Measurements from ENCODE around the gene DUSP22. TPM values are rescaled to one million over a fixed set of nuclear protein-coding genes. Genes with fewer than 3 reads are reported as not detected.

The DUSP22 gene
- total and polyA plus RNA-seq, 4 donors: 9.5 to 31.0 (median 20.1) TPM

GRCh38 chr6:380234-381218 is 88.2 kb downstream of the DUSP22 start:
- Histone ChIP-seq H3K9me3 (ENCODE audit: control insufficient read depth in 4 of 4, low read length in 3 of 4) (no peaks in the 10 kb centered on the region), H3K27me3 (ENCODE audit: control insufficient read depth in 4 of 4, insufficient read depth in 4 of 4, low read length in 3 of 4) (peaks cover 0 to 3% (median 0%) of the 10 kb centered on the region in 4 donors), H3K4me1 (ENCODE audit: control insufficient read depth in 4 of 4, insufficient read depth in 4 of 4, low read length in 3 of 4) (no peaks in the 10 kb centered on the region), H3K27ac (ENCODE audit: low read depth in 1 of 2, low read length in 2 of 2) (no peak overlapping the region), H3K36me3 (ENCODE audit: control insufficient read depth in 4 of 4, insufficient read depth in 3 of 4, low read depth in 1 of 4, low read length in 3 of 4) (no peaks in the 10 kb centered on the region), H3K4me3 (ENCODE audit: low read depth in 1 of 3, low read length in 3 of 3) (no peak overlapping the region), H3K9ac (ENCODE audit: low read depth in 1 of 2, low read length in 2 of 2) (no peak overlapping the region)
- no peak for TF ChIP-seq GABPA (IDR thresholded peaks at IDR 0.05 in 1 of 2, conservative IDR thresholded peaks at IDR 0.05 in 1 of 2)
- TF ChIP-seq HNF4G (IDR thresholded peaks at IDR 0.05): no peak
- TF ChIP-seq FOXA1 (IDR thresholded peaks at IDR 0.05): no peak
- TF ChIP-seq CTCF (IDR thresholded peaks at IDR 0.05; ENCODE audit: low read depth, low read length, missing input control): no peak
- no peak for TF ChIP-seq YY1 (IDR thresholded peaks at IDR 0.05)
- no peak for TF ChIP-seq ZBTB33 (IDR thresholded peaks at IDR 0.05)
- TF ChIP-seq FOXA2 (IDR thresholded peaks at IDR 0.05): no peak
- TF ChIP-seq RAD21 (IDR thresholded peaks at IDR 0.05): no peak
- no peak for TF ChIP-seq HNF4A (conservative IDR thresholded peaks at IDR 0.05)
- no peak for TF ChIP-seq TAF1 (conservative IDR thresholded peaks at IDR 0.05)
- TF ChIP-seq NR2F2 (IDR thresholded peaks at IDR 0.05): no peak
- no peak for TF ChIP-seq ATF3 (IDR thresholded peaks at IDR 0.05)
- no peak for TF ChIP-seq RXRA (IDR thresholded peaks at IDR 0.05)
- no peak for TF ChIP-seq JUND (IDR thresholded peaks at IDR 0.05)
- no peak for TF ChIP-seq MAX (IDR thresholded peaks at IDR 0.05)
- TF ChIP-seq REST (IDR thresholded peaks at IDR 0.05): no peak
- no peak for TF ChIP-seq EGR1 (IDR thresholded peaks at IDR 0.05; ENCODE audit: low read depth in 2 of 2)
- TF ChIP-seq SP1 (IDR thresholded peaks at IDR 0.05): no peak
- 87% methylated on average over 26 of the region's 26 CpGs for WGBS
- no peak for DNase-seq (ENCODE audit: low spot score)
